Mesothelial cell of epicardium (in vitro differentiated cells): ENCODE results near the gene FAM193B. TPM values are rescaled to one million over a fixed set of nuclear protein-coding genes. Genes with fewer than 3 reads are reported as not detected.

Experiments
- DNase-seq, 2 experiments: peaks; one replicate each; pipeline ENCODE4 v3.0.0; 2021; ENCODE audit warnings: low spot score in 2 of 2; ENCODE audit not compliant: unreplicated experiment in 2 of 2
- H3K27ac Mint-ChIP-seq: 2 replicates; pipeline ENCODE4 v1.8.0; 2021; ENCODE audit warnings: mixed read lengths
- H3K27me3 Mint-ChIP-seq: 2 replicates; pipeline ENCODE4 v1.8.0; 2021; ENCODE audit warnings: low read depth, mixed read lengths
- H3K36me3 Mint-ChIP-seq: 2 replicates; pipeline ENCODE4 v1.8.0; 2021; ENCODE audit warnings: mixed read lengths
- H3K4me1 Mint-ChIP-seq: 2 replicates; pipeline ENCODE4 v1.8.0; 2021; ENCODE audit warnings: mixed read lengths
- H3K4me3 Mint-ChIP-seq: 2 replicates; pipeline ENCODE4 v1.8.0; 2021; ENCODE audit warnings: mild to moderate bottlenecking, moderate library complexity, mixed read lengths
- H3K9me3 Mint-ChIP-seq: 2 replicates; pipeline ENCODE4 v1.8.0; 2021; ENCODE audit warnings: mixed read lengths
- total RNA-seq: library from RNA; stranded (reverse); gene quantifications from 3 replicates; pipeline ENCODE4 v1.2.1, GENCODE V29; 2021
- TF ChIP-seq, protein P1 (sequence below): fragments of 200-600 bp; sonication (generic); IDR thresholded peaks from one replicate; pipeline ENCODE4 v1.5.0; 2021; ENCODE audit warnings: antibody characterized with exemption; ENCODE audit not compliant: unreplicated experiment

FAM193B gene
- total RNA-seq, 1 donor from 2014 or later = 128 TPM

GRCh38 chr5:177512736-177513380 is 41.5 kb downstream of the FAM193B start:
- TF ChIP-seq, protein P1, sequence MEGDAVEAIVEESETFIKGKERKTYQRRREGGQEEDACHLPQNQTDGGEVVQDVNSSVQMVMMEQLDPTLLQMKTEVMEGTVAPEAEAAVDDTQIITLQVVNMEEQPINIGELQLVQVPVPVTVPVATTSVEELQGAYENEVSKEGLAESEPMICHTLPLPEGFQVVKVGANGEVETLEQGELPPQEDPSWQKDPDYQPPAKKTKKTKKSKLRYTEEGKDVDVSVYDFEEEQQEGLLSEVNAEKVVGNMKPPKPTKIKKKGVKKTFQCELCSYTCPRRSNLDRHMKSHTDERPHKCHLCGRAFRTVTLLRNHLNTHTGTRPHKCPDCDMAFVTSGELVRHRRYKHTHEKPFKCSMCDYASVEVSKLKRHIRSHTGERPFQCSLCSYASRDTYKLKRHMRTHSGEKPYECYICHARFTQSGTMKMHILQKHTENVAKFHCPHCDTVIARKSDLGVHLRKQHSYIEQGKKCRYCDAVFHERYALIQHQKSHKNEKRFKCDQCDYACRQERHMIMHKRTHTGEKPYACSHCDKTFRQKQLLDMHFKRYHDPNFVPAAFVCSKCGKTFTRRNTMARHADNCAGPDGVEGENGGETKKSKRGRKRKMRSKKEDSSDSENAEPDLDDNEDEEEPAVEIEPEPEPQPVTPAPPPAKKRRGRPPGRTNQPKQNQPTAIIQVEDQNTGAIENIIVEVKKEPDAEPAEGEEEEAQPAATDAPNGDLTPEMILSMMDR = no peak
- H3K4me3 Mint-ChIP-seq = no peak overlapping the region
- peaks cover 22% of the 10 kb centered on the region for H3K4me1 Mint-ChIP-seq
- H3K36me3 Mint-ChIP-seq = peaks cover 12% of the 10 kb centered on the region
- H3K9me3 Mint-ChIP-seq = no peaks in the 10 kb centered on the region
- H3K27me3 Mint-ChIP-seq = no peaks in the 10 kb centered on the region
- no peak overlapping the region for H3K27ac Mint-ChIP-seq
- no peak for DNase-seq

- peaks cover 16% of the 10 kb centered on the region for H3K36me3 Mint-ChIP-seq
Observed at GRCh38 chr5:177511796-177512675, 42.3 kb downstream of the FAM193B start.

GRCh38 chr5:177511181-177511580 is 43.2 kb downstream of the FAM193B start:
- H3K4me3 Mint-ChIP-seq = no peak overlapping the region
- peaks cover 17% of the 10 kb centered on the region for H3K36me3 Mint-ChIP-seq
- no peaks in the 10 kb centered on the region for H3K27me3 Mint-ChIP-seq
- peaks cover 11% of the 10 kb centered on the region for H3K4me1 Mint-ChIP-seq
- no peaks in the 10 kb centered on the region for H3K9me3 Mint-ChIP-seq
- TF ChIP-seq, protein P1 = no peak
- no peak for DNase-seq
- no peak overlapping the region for H3K27ac Mint-ChIP-seq

More at GRCh38 chr5:177511796-177512675, 42.3 kb downstream of the FAM193B start:
- TF ChIP-seq, protein P1 = no peak
- no peak for DNase-seq
- Mint-ChIP-seq H3K27ac (no peak overlapping the region), H3K4me1 (peaks cover 18% of the 10 kb centered on the region), H3K27me3 (no peaks in the 10 kb centered on the region), H3K9me3 (no peaks in the 10 kb centered on the region), H3K4me3 (no peak overlapping the region)

- DNase-seq = no peak
- Mint-ChIP-seq H3K4me1 (peaks cover 6% of the 10 kb centered on the region), H3K27me3 (no peaks in the 10 kb centered on the region), H3K9me3 (no peaks in the 10 kb centered on the region), H3K27ac (no peak overlapping the region), H3K4me3 (no peak overlapping the region), H3K36me3 (peaks cover 16% of the 10 kb centered on the region)
- TF ChIP-seq, protein P1 = no peak
Observed at GRCh38 chr5:177510567-177511053, 43.8 kb downstream of the FAM193B start.

DNA sequence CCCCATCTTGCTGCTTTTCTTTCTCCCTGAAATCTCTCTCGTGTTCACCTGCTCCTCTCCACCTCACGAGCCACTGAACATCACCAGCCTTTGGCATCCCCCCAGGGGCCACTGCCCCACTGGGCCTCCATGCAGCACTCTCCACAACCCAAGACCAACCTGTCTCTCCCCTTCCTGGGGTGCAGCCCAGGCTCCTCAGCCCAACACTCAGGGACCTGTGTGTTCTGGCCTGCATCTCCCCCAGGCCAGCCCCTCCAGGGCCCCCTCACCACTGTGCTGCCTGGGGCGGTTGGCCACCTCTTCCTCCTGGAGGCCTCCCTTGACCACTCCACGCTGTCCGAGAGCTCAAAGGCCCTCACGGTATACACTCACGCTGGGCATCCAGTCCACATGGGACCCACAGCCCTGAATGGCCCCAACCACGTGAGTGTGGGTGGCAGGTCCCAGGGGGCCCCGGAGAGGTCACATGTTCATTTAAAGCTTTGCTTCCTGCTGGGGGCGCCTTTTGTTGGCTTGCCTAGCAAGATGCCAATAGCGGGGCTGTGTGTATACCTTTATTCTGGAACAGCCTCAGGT is 44.3 kb downstream of the FAM193B start:
- no peak for DNase-seq
- peaks cover under 1% of the 10 kb centered on the region for H3K4me1 Mint-ChIP-seq
- no peak overlapping the region for H3K4me3 Mint-ChIP-seq
- no peak overlapping the region for H3K27ac Mint-ChIP-seq
- TF ChIP-seq, protein P1 = no peak
- H3K27me3 Mint-ChIP-seq = no peaks in the 10 kb centered on the region
- H3K9me3 Mint-ChIP-seq = no peaks in the 10 kb centered on the region
- peaks cover 14% of the 10 kb centered on the region for H3K36me3 Mint-ChIP-seq
